Rectal smooth muscle tissue (tissue), 1 donor: Measurements from ENCODE around the gene CEP95.
"Not testable (repeated sequence)": the region's sequence is repeated elsewhere in the genome, so short reads cannot be mapped to it uniquely, and the experiment has no call there.

Source experiments
- H3K27ac ChIP-seq: one replicate; pipeline ENCODE4 v1.7.0; 2013; ENCODE audit warnings: low read depth, low read length, inconsistent platforms
- H3K27me3 ChIP-seq: one replicate; pipeline ENCODE4 v1.7.0; 2013; ENCODE audit warnings: low read length; ENCODE audit not compliant: control insufficient read depth, insufficient read depth
- H3K36me3 ChIP-seq: one replicate; pipeline ENCODE4 v1.7.0; 2013; ENCODE audit warnings: low read length; ENCODE audit not compliant: control insufficient read depth, insufficient read depth
- H3K4me1 ChIP-seq: one replicate; pipeline ENCODE4 v1.7.0; 2013; ENCODE audit warnings: low read length; ENCODE audit not compliant: control insufficient read depth, insufficient read depth
- H3K4me3 ChIP-seq: one replicate; pipeline ENCODE4 v1.7.0; 2013; ENCODE audit warnings: low read length
- H3K9ac ChIP-seq: one replicate; pipeline ENCODE4 v1.7.0; 2013; ENCODE audit warnings: low read length

The CEP95 gene

GRCh38 chr17:64506576-64507412 lies at the start of gene CEP95:
CEP95 (plus strand) TSS chr17:64506977; CDS start chr17:64507098, 121 bp downstream.
- Histone ChIP-seq H3K27me3 (no peaks in the 10 kb centered on the region), H3K9ac (peak within 1 kb of the TSS; percentile 97), H3K4me3 (peak within 1 kb of the TSS; percentile 92), H3K27ac (peak within 1 kb of the TSS; percentile 99), H3K36me3 (peaks cover 29% of the 10 kb centered on the region), H3K4me1 (peaks cover 42% of the 10 kb centered on the region)

- Histone ChIP-seq H3K36me3 (no peaks in the 10 kb centered on the region), H3K4me1 (no peaks in the 10 kb centered on the region), H3K4me3 (no peak overlapping the region), H3K9ac (no peak overlapping the region), H3K27ac (no peak overlapping the region), H3K27me3 (no peaks in the 10 kb centered on the region)
Measured at GRCh38 chr17:64457156-64457555, 49.6 kb upstream of the CEP95 start.

- no peaks in the 10 kb centered on the region for H3K4me1 ChIP-seq
- H3K36me3 ChIP-seq, result no peaks in the 10 kb centered on the region
- H3K27ac ChIP-seq, result no peak overlapping the region
- H3K4me3 ChIP-seq, result no peak overlapping the region
- H3K9ac ChIP-seq, result no peak overlapping the region
- H3K27me3 ChIP-seq, result no peaks in the 10 kb centered on the region
Measured at GRCh38 chr17:64458756-64459155, 48.0 kb upstream of the CEP95 start.

GRCh38 chr17:64459284-64459747 lies 47.5 kb upstream of the CEP95 start:
- no peaks in the 10 kb centered on the region for H3K27me3 ChIP-seq
- H3K9ac ChIP-seq, result no peak overlapping the region
- no peaks in the 10 kb centered on the region for H3K4me1 ChIP-seq
- no peak overlapping the region for H3K27ac ChIP-seq
- H3K4me3 ChIP-seq, result no peak overlapping the region
- no peaks in the 10 kb centered on the region for H3K36me3 ChIP-seq

- H3K9ac ChIP-seq, H3K4me3 ChIP-seq, H3K36me3 ChIP-seq, H3K27ac ChIP-seq, H3K27me3 ChIP-seq, H3K4me1 ChIP-seq: not testable (repeated sequence)
Measured at GRCh38 chr17:64459818-64460217, 47.0 kb upstream of the CEP95 start.

GRCh38 chr17:64460955-64461354 lies 45.8 kb upstream of the CEP95 start:
- Histone ChIP-seq H3K4me3 (no peak overlapping the region), H3K27ac (no peak overlapping the region), H3K27me3 (no peaks in the 10 kb centered on the region), H3K4me1 (no peaks in the 10 kb centered on the region), H3K36me3 (no peaks in the 10 kb centered on the region), H3K9ac (no peak overlapping the region)

GRCh38 chr17:64461788-64462187 lies 45.0 kb upstream of the CEP95 start:
- Histone ChIP-seq H3K27me3 (no peaks in the 10 kb centered on the region), H3K36me3 (no peaks in the 10 kb centered on the region), H3K4me3 (no peak overlapping the region), H3K4me1 (no peaks in the 10 kb centered on the region), H3K9ac (no peak overlapping the region), H3K27ac (no peak overlapping the region)

GRCh38 chr17:64466019-64466735 lies 40.6 kb upstream of the CEP95 start:
- no peak overlapping the region for H3K4me3 ChIP-seq
- no peaks in the 10 kb centered on the region for H3K4me1 ChIP-seq
- H3K9ac ChIP-seq, result no peak overlapping the region
- H3K27ac ChIP-seq, result no peak overlapping the region
- H3K27me3 ChIP-seq, result no peaks in the 10 kb centered on the region
- H3K36me3 ChIP-seq, result no peaks in the 10 kb centered on the region

GRCh38 chr17:64466834-64467233 lies 39.9 kb upstream of the CEP95 start:
- not testable (repeated sequence) for H3K4me1 ChIP-seq, H3K36me3 ChIP-seq, H3K9ac ChIP-seq, H3K27ac ChIP-seq, H3K27me3 ChIP-seq, H3K4me3 ChIP-seq

- H3K4me1 ChIP-seq, result no peaks in the 10 kb centered on the region
- no peak overlapping the region for H3K4me3 ChIP-seq
- H3K27me3 ChIP-seq, result no peaks in the 10 kb centered on the region
- H3K36me3 ChIP-seq, result no peaks in the 10 kb centered on the region
- no peak overlapping the region for H3K9ac ChIP-seq
- H3K27ac ChIP-seq, result no peak overlapping the region
Measured at GRCh38 chr17:64470625-64471024, 36.2 kb upstream of the CEP95 start.

- Histone ChIP-seq H3K4me3 (no peak overlapping the region), H3K36me3 (no peaks in the 10 kb centered on the region), H3K4me1 (no peaks in the 10 kb centered on the region), H3K27ac (no peak overlapping the region), H3K27me3 (no peaks in the 10 kb centered on the region), H3K9ac (no peak overlapping the region)
Measured at GRCh38 chr17:64471440-64471839, 35.3 kb upstream of the CEP95 start.

- no peak overlapping the region for H3K27ac ChIP-seq
- H3K9ac ChIP-seq, result no peak overlapping the region
- H3K27me3 ChIP-seq, result no peaks in the 10 kb centered on the region
- H3K4me3 ChIP-seq, result no peak overlapping the region
- no peaks in the 10 kb centered on the region for H3K4me1 ChIP-seq
- no peaks in the 10 kb centered on the region for H3K36me3 ChIP-seq
Measured at GRCh38 chr17:64472564-64472963, 34.2 kb upstream of the CEP95 start.
